A549 (cell line): ENCODE measurements around the gene TRIM69. TPM values are rescaled to one million over a fixed set of nuclear protein-coding genes. Genes with fewer than 3 reads are reported as not detected.

Experiments
- ATAC-seq, 2 experiments: fragments of 200-7000 bp in 1 of 2; fragments of >200 bp in 1 of 2; cut with Nextera tagmentation in 1 of 2; cut with Tn5 transposase in 1 of 2; 3 replicates each; pipeline versions ENCODE4 v1.8.0 to v1.9.1; 2018 to 2020; ENCODE audit warnings: mild to moderate bottlenecking in 1 of 2, moderate library complexity in 1 of 2
- CTCF ChIA-PET: fragments of 300-600 bp; sonication (Branson Sonifier 250); formaldehyde crosslinking; extraction: SDS; loops from one replicate; lab custom pipeline; 2021; ENCODE audit warnings: antibody characterized with exemption, inconsistent platforms; lab: Yijun Ruan, JAX
- POLR2A ChIA-PET: fragments of 350-600 bp; formaldehyde crosslinking; extraction: SDS; loops from one replicate; lab custom pipeline; 2021; ENCODE audit warnings: antibody characterized with exemption, inconsistent platforms; lab: Yijun Ruan, JAX
- DNase-seq, 2 experiments: peaks; one replicate each; pipeline versions ENCODE4 v3.0.0 to v3.0.0-alpha.2; 2011 to 2016; ENCODE audit warnings: low read depth in 1 of 2, low spot score in 1 of 2
- FAIRE-seq: peaks from 2 replicates; lab custom pipeline; 2011; peaks lifted over from hg19 to GRCh38; lab: Jason Lieb, UNC
- H3K27ac ChIP-seq, 2 experiments: fragments of >200 bp; sonication (Bioruptor Twin); formaldehyde crosslinking; 3 replicates each; pipeline ENCODE4 v1.5.1; 2016 to 2017
- H3K4me1 ChIP-seq: fragments of >200 bp; sonication (Bioruptor Twin); formaldehyde crosslinking; 3 replicates; pipeline ENCODE4 v1.6.1; 2016
- H3K4me2 ChIP-seq: fragments of >200 bp; sonication (Bioruptor Twin); formaldehyde crosslinking; 3 replicates; pipeline ENCODE4 v1.6.1; 2016
- H3K4me3 ChIP-seq: fragments of >200 bp; sonication (Bioruptor Twin); formaldehyde crosslinking; 3 replicates; pipeline ENCODE4 v1.5.1; 2016
- H3K9me3 ChIP-seq: fragments of >200 bp; sonication (Bioruptor Twin); formaldehyde crosslinking; 3 replicates; pipeline ENCODE4 v1.6.1; 2016
- BHLHE40 ChIP-seq: IDR thresholded peaks from 2 replicates; pipeline ENCODE4 v1.6.1; 2012; ENCODE audit warnings: low read depth, low read length, inconsistent platforms
- CHD4 ChIP-seq: fragments of 200-600 bp; sonication (generic); IDR thresholded peaks from 2 replicates; pipeline ENCODE4 v1.6.1; 2016; ENCODE audit warnings: antibody characterized with exemption, mild to moderate bottlenecking, borderline replicate concordance
- EHMT2 ChIP-seq: fragments of 200-600 bp; sonication (generic); IDR thresholded peaks from 2 replicates; pipeline ENCODE4 v1.6.1; 2016; ENCODE audit warnings: antibody characterized with exemption, low read depth, mild to moderate bottlenecking, moderate library complexity
- GATA3 ChIP-seq: IDR thresholded peaks from 2 replicates; pipeline ENCODE4 v1.6.1; 2012; ENCODE audit warnings: borderline replicate concordance
- HDAC2 ChIP-seq: fragments of 200-600 bp; sonication (generic); IDR thresholded peaks from 2 replicates; pipeline ENCODE4 v1.6.1; 2016
- HEYL ChIP-seq: fragments of 250-450 bp; sonication (Bioruptor Pico); IDR thresholded peaks from 2 replicates; pipeline ENCODE4 v1.8.0; 2021; ENCODE audit warnings: mild to moderate bottlenecking, moderate library complexity
- HOXB5 ChIP-seq: fragments of 250-450 bp; sonication (Bioruptor Pico); IDR thresholded peaks from 2 replicates; pipeline ENCODE4 v1.5.0; 2020; ENCODE audit warnings: mild to moderate bottlenecking, moderate library complexity
- KDM1A ChIP-seq: fragments of 200-600 bp; sonication (generic); IDR thresholded peaks from 2 replicates; pipeline ENCODE4 v1.6.1; 2016; ENCODE audit warnings: low read depth, mild to moderate bottlenecking
- KDM5A ChIP-seq: fragments of 200-600 bp; sonication (generic); IDR thresholded peaks from 2 replicates; pipeline ENCODE4 v1.6.1; 2016; ENCODE audit warnings: antibody characterized with exemption, mild to moderate bottlenecking
- NFE2L2 ChIP-seq: fragments of 150-350 bp; conservative IDR thresholded peaks from 2 replicates; pipeline ENCODE4 v1.6.1; 2014; ENCODE audit warnings: low read length
- NR3C1 ChIP-seq: fragments of >200 bp; sonication (Bioruptor Twin); formaldehyde crosslinking; IDR thresholded peaks from 3 replicates; pipeline ENCODE4 v1.6.1; 2017
- POLR2AphosphoS2 ChIP-seq: conservative IDR thresholded peaks from 2 replicates; pipeline ENCODE4 v1.6.1; 2012; ENCODE audit warnings: low read length, improper control_type of control experiment, inconsistent platforms
- RAD21 ChIP-seq, 2 experiments: fragments of >200 bp in 1 of 2; sonication (Bioruptor Twin) in 1 of 2; formaldehyde crosslinking in 1 of 2; IDR thresholded peaks in 1 of 2; conservative IDR thresholded peaks in 1 of 2; 2 replicates in 1 of 2; 3 replicates in 1 of 2; pipeline ENCODE4 v1.6.1; 2012 to 2018; ENCODE audit warnings: inconsistent platforms in 1 of 2
- RARB ChIP-seq: fragments of 250-450 bp; sonication (Bioruptor Pico); IDR thresholded peaks from 2 replicates; pipeline ENCODE4 v1.8.0; 2021; ENCODE audit warnings: mild to moderate bottlenecking, moderate library complexity
- RCOR1 ChIP-seq: fragments of 150-350 bp; IDR thresholded peaks from 2 replicates; pipeline ENCODE4 v1.6.1; 2014; ENCODE audit warnings: antibody characterized with exemption, low read length, low read depth
- RNF2 ChIP-seq: fragments of 200-600 bp; sonication (generic); IDR thresholded peaks from 2 replicates; pipeline ENCODE4 v1.6.1; 2016; ENCODE audit warnings: low read depth, mild to moderate bottlenecking, antibody characterized with exemption, moderate library complexity, borderline replicate concordance
- SREBF2 ChIP-seq: fragments of 450-650 bp; IDR thresholded peaks from 2 replicates; pipeline ENCODE4 v1.6.1; 2014; ENCODE audit warnings: mild to moderate bottlenecking, moderate library complexity
- ZFP36 ChIP-seq: fragments of 450-650 bp; IDR thresholded peaks from 2 replicates; pipeline ENCODE4 v1.6.1; 2014; ENCODE audit warnings: borderline replicate concordance; ENCODE audit not compliant: partially characterized antibody
- WGBS: methylation state at CpG from one replicate; pipeline ENCODE4 v1.1.6; 2017; ENCODE audit errors: missing lambda C conversion rate; 5-methylcytosine and 5-hydroxymethylcytosine counted together
- polyA plus RNA-seq, 4 experiments: library from polyadenylated mRNA; depleted of rRNA in 3 of 4; stranded (reverse); fragments of >200 nt; fragmentation: RNase III in 1 of 4; extraction: RNeasy Plus Mini Kit Qiagen cat#74134 plus additional on column Dnase treatment in 1 of 4; gene quantifications; 2 replicates in 3 of 4; 3 replicates in 1 of 4; pipeline ENCODE4 v1.2.3, GENCODE V29; 2011 to 2017
- TF ChIP-seq, protein P1 (sequence below): IDR thresholded peaks from 2 replicates; pipeline ENCODE4 v1.6.1; 2012; ENCODE audit warnings: low read depth, borderline replicate concordance
- TF ChIP-seq, protein P2 (sequence below): IDR thresholded peaks from 2 replicates; pipeline ENCODE4 v1.6.1; 2012
- TF ChIP-seq, protein P3 (sequence below): fragments of 450-650 bp; IDR thresholded peaks from 2 replicates; pipeline ENCODE4 v1.6.1; 2014; ENCODE audit warnings: antibody characterized with exemption

Gene TRIM69
- polyA plus RNA-seq, 2 of the 4 experiments (the other 2 are of a cell fraction) = 9.0 to 10.4 TPM

DNA sequence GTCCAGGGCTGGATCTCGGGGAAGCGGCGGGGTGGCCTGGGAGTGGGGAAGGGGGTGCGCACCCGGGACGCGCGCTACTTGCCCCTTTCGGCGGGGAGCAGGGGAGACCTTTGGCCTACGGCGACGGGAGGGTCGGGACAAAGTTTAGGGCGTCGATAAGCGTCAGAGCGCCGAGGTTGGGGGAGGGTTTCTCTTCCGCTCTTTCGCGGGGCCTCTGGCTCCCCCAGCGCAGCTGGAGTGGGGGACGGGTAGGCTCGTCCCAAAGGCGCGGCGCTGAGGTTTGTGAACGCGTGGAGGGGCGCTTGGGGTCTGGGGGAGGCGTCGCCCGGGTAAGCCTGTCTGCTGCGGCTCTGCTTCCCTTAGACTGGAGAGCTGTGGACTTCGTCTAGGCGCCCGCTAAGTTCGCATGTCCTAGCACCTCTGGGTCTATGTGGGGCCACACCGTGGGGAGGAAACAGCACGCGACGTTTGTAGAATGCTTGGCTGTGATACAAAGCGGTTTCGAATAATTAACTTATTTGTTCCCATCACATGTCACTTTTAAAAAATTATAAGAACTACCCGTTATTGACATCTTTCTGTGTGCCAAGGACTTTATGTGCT lies 24.5 kb upstream of the TRIM69 start:
- ChIA-PET CTCF (interaction anchor here (0.9 to 5.2 kb wide), 9 partner anchors 11 to 124 kb away, joined by 3 to 44 read pairs (median 6); partner anchors contain the start of genes SPG11 and TRIM69), POLR2A (interaction anchor here (0.8 to 4.9 kb wide), 5 partner anchors 16 to 126 kb away, joined by 3 to 81 read pairs (median 4); partner anchors contain the start of gene SPG11)
- peak overlapping the region; percentile 77 to 91 for H3K27ac ChIP-seq
- under 1% methylated on average over 13 of the region's 46 CpGs for WGBS
- TF ChIP-seq, protein P1, sequence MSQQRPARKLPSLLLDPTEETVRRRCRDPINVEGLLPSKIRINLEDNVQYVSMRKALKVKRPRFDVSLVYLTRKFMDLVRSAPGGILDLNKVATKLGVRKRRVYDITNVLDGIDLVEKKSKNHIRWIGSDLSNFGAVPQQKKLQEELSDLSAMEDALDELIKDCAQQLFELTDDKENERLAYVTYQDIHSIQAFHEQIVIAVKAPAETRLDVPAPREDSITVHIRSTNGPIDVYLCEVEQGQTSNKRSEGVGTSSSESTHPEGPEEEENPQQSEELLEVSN = peak; percentile 57
- TF ChIP-seq, protein P2, sequence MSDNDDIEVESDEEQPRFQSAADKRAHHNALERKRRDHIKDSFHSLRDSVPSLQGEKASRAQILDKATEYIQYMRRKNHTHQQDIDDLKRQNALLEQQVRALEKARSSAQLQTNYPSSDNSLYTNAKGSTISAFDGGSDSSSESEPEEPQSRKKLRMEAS = peak; percentile 42
- no peak for TF ChIP-seq EHMT2
- ATAC-seq (peak; percentile 67 to 73), DNase-seq (peak in 1 of 2 experiments; percentile 31), FAIRE-seq (no peak)
- H3K4me1 ChIP-seq = peaks cover 5% of the 10 kb centered on the region; the same call in 2 of the 3 replicates
- no peaks in the 10 kb centered on the region for H3K9me3 ChIP-seq
- peak overlapping the region; percentile 86 for H3K4me3 ChIP-seq
- peak overlapping the region; percentile 75 for H3K4me2 ChIP-seq

DNA sequence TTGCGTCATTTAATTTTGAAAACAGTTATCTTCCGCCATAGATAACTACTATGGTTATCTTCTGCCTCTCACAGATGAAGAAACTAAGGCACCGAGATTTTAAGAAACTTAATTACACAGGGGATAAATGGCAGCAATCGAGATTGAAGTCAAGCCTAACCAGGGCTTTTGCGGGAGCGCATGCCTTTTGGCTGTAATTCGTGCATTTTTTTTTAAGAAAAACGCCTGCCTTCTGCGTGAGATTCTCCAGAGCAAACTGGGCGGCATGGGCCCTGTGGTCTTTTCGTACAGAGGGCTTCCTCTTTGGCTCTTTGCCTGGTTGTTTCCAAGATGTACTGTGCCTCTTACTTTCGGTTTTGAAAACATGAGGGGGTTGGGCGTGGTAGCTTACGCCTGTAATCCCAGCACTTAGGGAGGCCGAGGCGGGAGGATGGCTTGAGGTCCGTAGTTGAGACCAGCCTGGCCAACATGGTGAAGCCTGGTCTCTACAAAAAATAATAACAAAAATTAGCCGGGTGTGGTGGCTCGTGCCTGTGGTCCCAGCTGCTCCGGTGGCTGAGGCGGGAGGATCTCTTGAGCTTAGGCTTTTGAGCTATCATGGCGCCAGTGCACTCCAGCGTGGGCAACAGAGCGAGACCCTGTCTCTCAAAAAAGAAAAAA lies 23.9 kb upstream of the TRIM69 start:
- POLR2A ChIA-PET = interaction anchor here (0.7 to 4.9 kb wide), 4 partner anchors 15 to 888 kb away, joined by 4 to 81 read pairs (median 16); partner anchors contain the start of genes MFAP1 and SPG11

More for the DNA sequence above, 23.9 kb upstream of the TRIM69 start:
- CTCF ChIA-PET = interaction anchor here (0.5 to 5.2 kb wide), 11 partner anchors 10 to 197 kb away, joined by 3 to 44 read pairs (median 7); partner anchors contain the start of genes SPG11 and TRIM69
- TF ChIP-seq SREBF2 (no peak), POLR2AphosphoS2 (no peak), CHD4 (no peak), RAD21 (conservative IDR thresholded peaks at IDR 0.05 in 1 of 2, IDR thresholded peaks at IDR 0.05 in 1 of 2) (no peak), HOXB5 (no peak), RCOR1 (no peak), HEYL (CRISPR knock-in tag) (no peak), KDM1A (peak; percentile 23; the same call in 1 of the 2 replicates), GATA3 (no peak), NR3C1 (no peak), HDAC2 (no peak), RARB (no peak), RNF2 (no peak), KDM5A (no peak), ZFP36 (no peak), BHLHE40 (no peak), NFE2L2 (no peak)
- TF ChIP-seq, protein P3, sequence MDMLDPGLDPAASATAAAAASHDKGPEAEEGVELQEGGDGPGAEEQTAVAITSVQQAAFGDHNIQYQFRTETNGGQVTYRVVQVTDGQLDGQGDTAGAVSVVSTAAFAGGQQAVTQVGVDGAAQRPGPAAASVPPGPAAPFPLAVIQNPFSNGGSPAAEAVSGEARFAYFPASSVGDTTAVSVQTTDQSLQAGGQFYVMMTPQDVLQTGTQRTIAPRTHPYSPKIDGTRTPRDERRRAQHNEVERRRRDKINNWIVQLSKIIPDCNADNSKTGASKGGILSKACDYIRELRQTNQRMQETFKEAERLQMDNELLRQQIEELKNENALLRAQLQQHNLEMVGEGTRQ = no peak
- TF ChIP-seq, protein P1 = 0 out of 2 replicates have a peak, but pooled peaks have one; percentile 14
- TF ChIP-seq, protein P2 = peak; percentile 18; the same call in 1 of the 2 replicates
- ATAC-seq (peak; percentile 33 to 64; a peak in 3 of 6 replicates), FAIRE-seq (no peak), DNase-seq (peak; percentile 19 to 71)
- Histone ChIP-seq H3K27ac (peak overlapping the region; percentile 77 to 91), H3K4me2 (peak overlapping the region; percentile 75), H3K4me3 (peak overlapping the region; percentile 86), H3K4me1 (peaks cover 5% of the 10 kb centered on the region; the same call in 2 of the 3 replicates), H3K9me3 (no peaks in the 10 kb centered on the region)
- WGBS = under 1% methylated on average over 22 of the region's 24 CpGs
